ENCODE results near the gene TFRC.
"Not testable (repeated sequence)": the region's sequence is repeated elsewhere in the genome, so short reads cannot be mapped to it uniquely, and the experiment has no call there.

Gene TFRC

DNA sequence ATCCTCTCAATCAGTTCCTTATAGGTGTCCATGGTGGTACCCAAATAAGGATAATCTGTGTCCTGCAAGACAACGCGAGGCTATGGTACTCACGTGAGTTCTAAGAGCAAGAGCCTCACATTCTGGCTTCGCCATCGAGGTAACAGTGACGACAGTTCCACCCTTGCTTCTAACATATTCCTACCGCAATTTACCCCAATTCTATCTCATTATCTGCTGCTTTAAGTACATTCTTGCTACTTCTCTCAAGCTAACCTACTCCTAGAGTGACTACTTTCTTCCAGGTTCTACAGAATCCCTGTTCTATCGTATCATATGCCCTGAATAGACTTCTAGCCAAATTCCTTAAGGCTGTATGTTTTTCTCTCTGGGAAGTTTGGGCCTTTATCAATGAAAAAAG, 26.6 kb downstream of the TFRC start:
- no peak for DNase-seq
- intact Hi-C loops (cut with DNase I), result no loop called here

DNA sequence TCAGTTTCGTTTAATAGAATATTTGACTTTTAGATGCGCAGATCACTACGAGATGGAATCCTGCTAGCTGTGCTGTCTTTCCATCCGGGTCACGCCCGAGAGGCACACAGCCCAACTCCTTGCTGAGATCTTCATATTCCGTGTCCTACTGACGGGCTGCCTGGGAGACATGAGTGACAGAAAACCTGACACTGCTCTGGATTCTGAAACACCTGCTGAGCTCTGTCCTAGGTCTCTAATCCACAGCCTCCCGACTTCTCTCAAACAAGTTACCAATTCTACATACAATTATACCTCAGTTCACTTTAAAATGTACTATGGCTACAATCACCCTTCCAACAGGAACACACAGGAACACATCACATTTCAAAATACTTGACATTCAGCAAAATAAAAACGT, 27.2 kb downstream of the TFRC start:
- intact Hi-C loops (cut with DNase I), result no loop called here

DNA sequence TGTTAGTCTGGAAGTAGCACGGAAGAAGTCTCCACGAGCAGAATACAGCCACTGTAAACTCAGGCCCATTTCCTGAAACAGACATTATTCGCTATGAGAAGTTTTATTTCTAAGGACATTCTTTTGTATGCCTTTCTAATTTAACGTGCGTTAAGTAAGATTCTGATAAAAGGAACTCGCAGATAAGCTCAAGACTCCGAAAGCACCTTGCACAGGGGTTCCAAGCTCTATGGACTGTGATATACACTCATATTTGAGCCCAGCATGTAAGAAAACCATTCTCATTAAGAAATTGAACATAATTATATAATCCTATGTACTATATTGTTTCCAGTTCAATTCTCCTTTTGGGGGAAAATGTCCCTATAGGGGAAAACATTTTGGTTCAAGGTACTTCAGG, 28.4 kb downstream of the TFRC start:
- intact Hi-C loops (cut with DNase I), result no loop called here
- DNase-seq, result no peak

More for the DNA sequence above, 27.2 kb downstream of the TFRC start:
- no peak for DNase-seq

DNA sequence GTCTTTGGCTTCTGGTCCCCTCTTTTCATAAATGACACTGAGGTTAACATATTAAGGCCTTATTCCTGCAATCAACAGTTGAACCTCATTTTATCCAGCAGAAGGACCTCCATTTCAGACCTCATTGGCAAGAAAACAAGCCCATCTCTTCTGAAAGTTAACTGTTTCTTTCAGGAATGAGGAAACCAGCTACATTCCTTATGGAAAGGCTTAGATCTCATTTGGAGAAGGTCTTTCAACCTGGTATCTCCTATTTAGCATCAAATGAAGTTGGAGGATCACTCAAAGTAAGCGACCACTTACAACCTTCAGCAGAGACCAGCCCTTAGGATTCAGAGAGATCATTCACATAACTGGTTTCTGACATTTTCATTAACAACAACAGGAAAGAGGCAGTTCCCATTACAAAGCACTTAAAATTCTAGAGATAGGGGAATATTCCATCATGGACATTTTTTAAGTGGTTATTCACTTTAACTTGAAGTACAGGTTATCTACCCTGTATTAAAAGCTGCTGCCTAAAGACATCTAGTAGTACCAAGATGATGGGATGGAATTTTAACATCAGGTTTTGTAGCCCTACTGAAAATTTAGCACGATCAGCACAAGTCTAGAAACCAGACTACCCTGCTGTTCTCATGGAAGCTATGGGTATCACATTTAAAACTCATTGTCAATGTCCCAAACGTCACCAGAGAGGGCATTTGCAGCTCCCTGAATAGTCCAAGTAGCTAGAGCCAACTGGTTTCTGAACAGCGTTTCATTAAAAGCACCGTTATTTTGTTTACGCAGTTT, 30.4 kb downstream of the TFRC start:
- intact Hi-C loops (cut with DNase I), result no loop called here
- DNase-seq, result peak in 2 of 42 donors; percentile 8 to 9

DNA sequence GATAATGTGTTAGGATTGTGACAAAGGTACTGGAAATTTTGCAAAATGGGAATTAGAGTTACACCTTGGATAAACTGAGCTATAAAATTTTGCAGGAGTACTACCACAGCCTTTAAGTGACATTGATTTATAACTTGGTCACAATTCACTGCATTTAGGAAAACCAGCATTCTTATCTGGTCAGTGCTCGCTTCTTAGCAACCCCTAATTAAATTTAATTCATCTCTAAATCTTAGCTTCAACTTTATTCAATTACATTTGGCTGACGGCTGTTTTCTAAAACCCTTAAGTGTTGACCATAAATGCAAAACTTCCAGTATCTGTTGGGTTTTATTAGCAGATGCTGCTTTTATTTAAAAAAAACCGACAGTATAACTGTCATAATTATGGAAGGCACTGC, 31.3 kb downstream of the TFRC start:
- intact Hi-C loops (cut with DNase I), result no loop called here
- DNase-seq, result no peak

DNA sequence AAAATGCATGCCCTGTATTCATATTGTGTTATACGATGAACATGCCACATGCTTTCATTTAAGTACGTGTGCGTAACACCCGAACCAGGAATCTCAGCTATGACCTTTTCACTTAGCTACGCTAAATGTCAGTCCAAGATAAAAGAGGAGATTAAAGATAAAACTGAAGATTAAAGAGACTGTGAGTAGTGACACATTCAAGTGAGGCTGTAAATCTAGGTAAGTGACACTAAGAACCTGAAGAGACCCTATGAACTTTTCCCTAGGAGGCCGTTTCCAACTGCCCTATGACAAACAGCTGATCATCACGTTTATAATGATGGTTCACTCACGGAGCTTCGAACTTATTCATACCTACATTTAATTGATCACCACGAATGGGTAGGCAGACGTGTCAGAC, 32.2 kb downstream of the TFRC start:
- no peak for DNase-seq

DNA sequence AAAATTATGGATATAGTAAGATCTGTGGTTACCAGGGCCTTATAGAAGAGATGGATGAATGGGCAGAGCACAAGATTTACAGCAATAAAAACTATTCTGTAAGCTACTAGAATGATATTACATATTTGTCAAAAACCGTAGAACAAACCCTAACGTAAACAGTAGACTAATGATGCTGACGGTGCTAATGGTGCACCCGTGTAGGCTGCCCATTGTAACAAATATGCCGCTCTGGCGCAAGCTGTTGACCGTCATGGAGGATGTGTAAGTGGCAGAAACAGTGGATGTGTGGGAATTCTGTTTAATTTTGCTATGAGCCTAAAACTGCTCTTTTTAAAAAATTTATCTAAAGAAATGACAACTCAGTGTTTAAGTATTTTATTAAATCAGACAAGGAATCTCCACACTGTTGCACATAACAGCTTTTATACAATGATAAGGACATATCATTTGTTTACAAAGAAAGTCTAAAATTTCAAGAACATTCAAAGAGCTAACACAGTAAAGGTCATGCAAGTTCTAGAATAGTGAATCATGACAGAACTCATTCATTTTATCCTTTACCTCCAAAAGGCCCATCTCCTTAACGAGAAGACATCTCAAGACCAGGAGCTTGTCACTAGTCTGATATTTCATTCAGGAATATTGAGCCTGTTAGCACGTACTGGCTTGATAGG, 32.8 kb downstream of the TFRC start:
- intact Hi-C loops (cut with DNase I), result no loop called here
- no peak for DNase-seq

More for the DNA sequence above, 32.2 kb downstream of the TFRC start:
- intact Hi-C loops (cut with DNase I), result no loop called here

GRCh38 chr3:196047391-196048030, 34.4 kb downstream of the TFRC start:
- DNase-seq, result no peak
- intact Hi-C loops (cut with DNase I), result no loop called here

GRCh38 chr3:196044513-196044912, 37.4 kb downstream of the TFRC start:
- intact Hi-C loops (cut with DNase I), result no loop called here
- DNase-seq, result no peak

DNA sequence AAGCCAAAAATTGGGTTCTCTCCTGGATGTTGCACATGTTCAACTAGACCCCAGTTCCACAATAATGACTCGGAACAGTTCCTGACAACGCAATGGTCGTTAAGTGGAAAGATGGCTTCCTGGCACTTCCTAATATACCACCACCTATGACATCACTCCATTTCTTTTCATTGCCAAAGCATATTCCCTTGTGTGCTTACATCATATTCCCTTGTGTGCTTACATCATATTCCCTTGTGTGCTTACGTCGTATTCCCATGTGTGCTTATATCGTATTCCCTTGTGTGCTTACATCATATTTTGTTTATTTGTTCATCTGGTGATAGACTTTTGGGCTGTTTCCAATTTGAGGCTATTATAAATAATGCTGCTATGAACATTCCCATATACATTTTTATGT, 39.2 kb downstream of the TFRC start:
- DNase-seq, result no peak
- intact Hi-C loops (cut with DNase I), result no loop called here

- intact Hi-C loops (cut with DNase I), result no loop called here
Observed at GRCh38 chr3:196039359-196039758, 42.5 kb downstream of the TFRC start.

GRCh38 chr3:196026059-196026458, 55.8 kb downstream of the TFRC start:
- intact Hi-C loops (cut with DNase I), result not testable (repeated sequence)
- DNase-seq, result peak in 6 of 42 donors; percentile 9 to 40 (median 17)

More at GRCh38 chr3:196039359-196039758, 42.5 kb downstream of the TFRC start:
- no peak for DNase-seq

- DNase-seq, result no peak
- intact Hi-C loops (cut with DNase I), result no loop called here
Observed at GRCh38 chr3:196024968-196025367, 56.9 kb downstream of the TFRC start.

GRCh38 chr3:196023947-196024346, 57.9 kb downstream of the TFRC start:
- no peak for DNase-seq
- intact Hi-C loops (cut with DNase I), result no loop called here

- intact Hi-C loops (cut with DNase I); DNase-seq: not testable (repeated sequence)
Observed at GRCh38 chr3:196022499-196022878, 59.4 kb downstream of the TFRC start.

- intact Hi-C loops (cut with DNase I), result no loop called here
- no peak for DNase-seq
Observed at GRCh38 chr3:196020373-196020772, 61.5 kb downstream of the TFRC start.

DNA sequence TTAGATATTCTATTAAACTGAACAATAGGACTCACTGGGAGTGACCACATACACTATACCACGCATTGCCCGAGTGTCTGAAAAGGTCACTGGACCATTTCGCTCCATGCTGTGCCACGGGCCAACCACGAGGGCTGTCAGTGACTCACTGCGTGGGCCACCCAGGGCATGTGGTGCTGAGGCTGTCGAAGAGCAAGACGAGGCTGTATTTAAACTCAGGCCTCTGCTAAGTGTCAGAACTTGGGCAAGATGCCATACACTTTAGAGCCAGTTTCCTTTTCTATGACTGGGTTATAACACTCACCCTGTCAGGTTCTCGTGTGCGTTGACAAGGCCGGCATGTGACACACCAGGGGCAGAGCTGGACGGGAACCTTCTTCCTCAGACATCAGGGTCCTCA, 62.3 kb downstream of the TFRC start:
- intact Hi-C loops (cut with DNase I), result not testable (repeated sequence)
- DNase-seq, result peak in 2 of 42 donors; percentile 10 to 28

GRCh38 chr3:196018159-196018558, 63.7 kb downstream of the TFRC start:
- DNase-seq; intact Hi-C loops (cut with DNase I): not testable (repeated sequence)

DNA sequence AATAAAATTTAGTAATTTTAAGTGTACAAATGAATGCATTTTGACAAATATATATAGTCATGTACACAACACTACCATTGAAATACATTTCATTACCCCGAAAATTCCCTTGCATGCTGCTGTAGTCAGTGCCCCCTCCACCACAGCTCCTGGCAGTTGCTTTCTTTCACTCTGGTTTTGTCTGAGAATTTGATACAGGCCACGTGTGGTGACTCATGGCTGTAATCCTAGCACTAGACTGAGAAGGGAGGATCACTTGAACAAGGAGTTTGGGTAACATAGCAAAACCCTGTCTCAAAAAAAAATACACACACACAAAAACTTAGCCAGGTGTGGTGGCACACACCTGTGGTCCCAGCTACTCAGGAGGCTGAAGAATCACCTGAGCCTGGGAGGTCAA, 65.4 kb downstream of the TFRC start:
- DNase-seq, result no peak
- intact Hi-C loops (cut with DNase I), result no loop called here

DNA sequence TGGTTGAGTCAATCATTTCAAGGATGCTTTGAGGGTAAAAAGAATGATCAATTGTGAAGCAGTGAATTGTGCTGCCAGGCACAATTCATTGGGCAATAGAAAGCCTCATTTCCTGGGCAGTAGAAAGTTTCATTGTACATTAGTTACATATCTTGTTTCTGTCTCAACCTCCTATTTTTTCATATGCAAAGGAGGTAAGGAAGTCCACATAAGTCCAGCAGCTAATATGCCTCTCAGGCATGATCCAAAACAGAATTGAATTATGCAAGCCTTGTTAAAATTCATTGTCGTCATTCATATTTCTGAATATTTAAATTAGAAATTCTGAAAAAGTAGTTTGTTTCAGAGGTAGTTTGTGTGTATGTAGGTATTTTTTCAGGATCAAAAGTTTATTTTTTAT, 65.8 kb downstream of the TFRC start:
- no peak for DNase-seq
- intact Hi-C loops (cut with DNase I), result no loop called here
